K562 (cell line): ENCODE results near the gene PUM2. TPM values are rescaled to one million over a fixed set of nuclear protein-coding genes. Genes with fewer than 3 reads are reported as not detected.

Source experiments
- ARNT ChIP-seq, 2 experiments: fragments of 450-650 bp; IDR thresholded peaks; 2 replicates each; pipeline ENCODE4 v1.6.1; 2016; ENCODE audit warnings: mild to moderate bottlenecking in 1 of 2
- CREBBP ChIP-seq: IDR thresholded peaks from one replicate; pipeline ENCODE4 v1.6.1; 2012; ENCODE audit warnings: low read depth, mild to moderate bottlenecking, control low read depth, inconsistent platforms, low read length
- ETV6 ChIP-seq, 3 experiments: fragments of 150-350 bp in 1 of 3; sonication (generic) in 1 of 3; formaldehyde crosslinking in 1 of 3; IDR thresholded peaks; 2 replicates each; pipeline versions ENCODE4 v1.6.1 to v1.8.0; 2014 to 2022; ENCODE audit warnings: borderline replicate concordance in 2 of 3, low read depth in 2 of 3, antibody characterized with exemption in 1 of 3, low read length in 1 of 3, mild to moderate bottlenecking in 1 of 3, missing genetic modification reagents in 1 of 3
- HNRNPLL ChIP-seq: fragments of 200-400 bp; formaldehyde crosslinking; IDR thresholded peaks from 2 replicates; pipeline ENCODE4 v1.6.1; 2017; ENCODE audit warnings: low read length, low read depth, mild to moderate bottlenecking; ENCODE audit not compliant: poor library complexity, severe bottlenecking
- KDM2B ChIP-seq: fragments of 250-450 bp; sonication (Bioruptor Pico); IDR thresholded peaks from 2 replicates; pipeline ENCODE4 v1.8.0; 2021; ENCODE audit warnings: mild to moderate bottlenecking, moderate library complexity
- MED1 ChIP-seq: sonication (generic); formaldehyde crosslinking; IDR thresholded peaks from 2 replicates; pipeline ENCODE4 v1.8.1; 2023; ENCODE audit warnings: missing genetic modification reagents, borderline replicate concordance
- MTA2 ChIP-seq: fragments of 450-650 bp; IDR thresholded peaks from 2 replicates; pipeline ENCODE4 v1.6.1; 2016; ENCODE audit warnings: low read depth
- NFIC ChIP-seq: fragments of 450-650 bp; IDR thresholded peaks from 2 replicates; pipeline ENCODE4 v1.6.1; 2017; ENCODE audit warnings: mild to moderate bottlenecking, inconsistent platforms
- NR2C2 ChIP-seq, 2 experiments: fragments of 200-800 bp in 1 of 2; sonication (Bioruptor generic) in 1 of 2; sonication (generic) in 1 of 2; formaldehyde crosslinking in 1 of 2; IDR thresholded peaks; 2 replicates each; pipeline versions ENCODE4 v1.6.1 to v1.8.0; 2016 to 2022; ENCODE audit warnings: mild to moderate bottlenecking in 1 of 2, missing compliant biosample characterization in 1 of 2, missing genetic modification characterization in 1 of 2, missing genetic modification reagents in 1 of 2
- PHF21A ChIP-seq: fragments of 450-650 bp; IDR thresholded peaks from 2 replicates; pipeline ENCODE4 v1.6.1; 2017; ENCODE audit warnings: low read depth, borderline replicate concordance
- RAD21 ChIP-seq, 2 experiments: fragments of 250-450 bp in 1 of 2; fragments of 450-650 bp in 1 of 2; sonication (Bioruptor Pico) in 1 of 2; formaldehyde crosslinking in 1 of 2; IDR thresholded peaks in 1 of 2; conservative IDR thresholded peaks in 1 of 2; 2 replicates each; pipeline versions ENCODE4 v1.4.0 to v1.8.0; 2020 to 2022; ENCODE audit warnings: mild to moderate bottlenecking in 2 of 2, moderate library complexity in 1 of 2
- RBM22 ChIP-seq: fragments of 200-400 bp; formaldehyde crosslinking; IDR thresholded peaks from 2 replicates; pipeline ENCODE4 v1.6.1; 2018; ENCODE audit warnings: low read length, low read depth; ENCODE audit not compliant: poor library complexity, severe bottlenecking
- RNF219 ChIP-seq: fragments of 250-450 bp; sonication (Bioruptor Pico); IDR thresholded peaks from 2 replicates; pipeline ENCODE4 v1.5.0; 2022; ENCODE audit warnings: mild to moderate bottlenecking
- RUNX1 ChIP-seq: sonication (generic); IDR thresholded peaks from 2 replicates; pipeline ENCODE4 v1.6.1; 2016; ENCODE audit warnings: antibody characterized with exemption, low read depth
- SMAD4 ChIP-seq: fragments of 250-450 bp; sonication (Bioruptor Pico); conservative IDR thresholded peaks from 2 replicates; pipeline ENCODE4 v1.8.0; 2021; ENCODE audit warnings: inconsistent platforms, mild to moderate bottlenecking, moderate library complexity
- SREBF1 ChIP-seq: fragments of 150-350 bp; IDR thresholded peaks from 2 replicates; pipeline ENCODE4 v1.6.1; 2014; ENCODE audit warnings: antibody characterized with exemption, low read depth, low read length, borderline replicate concordance
- STAT6 ChIP-seq: sonication (generic); formaldehyde crosslinking; IDR thresholded peaks from 2 replicates; pipeline ENCODE4 v1.8.1; 2023; ENCODE audit warnings: mild to moderate bottlenecking, missing genetic modification reagents
- TRIM25 ChIP-seq: fragments of 450-650 bp; IDR thresholded peaks from 2 replicates; pipeline ENCODE4 v1.7.0; 2016; ENCODE audit warnings: borderline replicate concordance
- WHSC1 ChIP-seq: IDR thresholded peaks from one replicate; pipeline ENCODE4 v1.6.1; 2012; ENCODE audit warnings: low read length, control low read depth, inconsistent platforms
- ZNF146 ChIP-seq: IDR thresholded peaks from one replicate; pipeline ENCODE4 v1.6.1; 2018; ENCODE audit warnings: missing compliant biosample characterization; ENCODE audit not compliant: unreplicated experiment
- ZNF668 ChIP-seq: fragments of 250-450 bp; sonication (Bioruptor Pico); IDR thresholded peaks from 2 replicates; pipeline ENCODE4 v1.8.0; 2022; ENCODE audit warnings: mild to moderate bottlenecking, inconsistent platforms
- ZZZ3 ChIP-seq: fragments of 450-650 bp; IDR thresholded peaks from 2 replicates; pipeline ENCODE4 v1.6.1; 2016; ENCODE audit warnings: antibody characterized with exemption, mild to moderate bottlenecking, moderate library complexity
- polyA plus RNA-seq, 8 experiments: library from polyadenylated mRNA; depleted of rRNA in 4 of 8; stranded (reverse) in 5 of 8; unstranded in 3 of 8; fragments of >200 nt; fragmentation: Nextera tagmentation in 2 of 8; fragmentation: Illumina TruSeq in 1 of 8; extraction: Ambion mirVana in 2 of 8; extraction: Trizol in 1 of 8; gene quantifications; 2 replicates each; pipeline versions ENCODE4 v1.2.1 to v1.2.3, GENCODE V29; 2011 to 2014; ENCODE audit warnings: inconsistent platforms in 1 of 8, missing spikeins in 1 of 8
- total RNA-seq, 7 experiments: library from RNA; depleted of rRNA in 6 of 7; stranded (reverse); fragments of >200 nt in 6 of 7; fragmentation: Illumina TruSeq in 2 of 7; extraction: Trizol in 2 of 7; gene quantifications; 2 replicates each; pipeline versions ENCODE4 v1.2.1 to v1.2.3, GENCODE V29; 2011 to 2021; ENCODE audit warnings: low replicate concordance in 1 of 7

PUM2 gene
- total and polyA plus RNA-seq, 9 of the 15 experiments (the other 6 are each of a cell fraction or from before 2014, with no cell fraction given), result 13.4 to 61.9 (median 28.3) TPM

- TF ChIP-seq PHF21A (no peak), SREBF1 (no peak), MED1 (CRISPR knock-in tag) (no peak), ARNT (IDR thresholded peaks at IDR 0.05) (no peak), ZZZ3 (no peak), CREBBP (no peak), ZNF146 (CRISPR knock-in tag) (no peak), RNF219 (CRISPR knock-in tag) (no peak), HNRNPLL (no peak), KDM2B (no peak), RBM22 (no peak), NR2C2 (CRISPR knock-in tag; IDR thresholded peaks at IDR 0.05) (no peak), NR2C2 (tag; IDR thresholded peaks at IDR 0.05) (no peak), ZNF668 (CRISPR knock-in tag) (no peak), STAT6 (CRISPR knock-in tag) (no peak), MTA2 (no peak; the same call in 1 of the 2 replicates), SMAD4 (0 out of 2 replicates have a peak, but pooled peaks have one; percentile 50), NFIC (peak; percentile 57; the same call in 1 of the 2 replicates), TRIM25 (no peak), WHSC1 (no peak), ETV6 (IDR thresholded peaks at IDR 0.05; ENCODE audit: borderline replicate concordance in 1 of 2, low read depth in 2 of 2, low read length in 1 of 2) (no peak), ETV6 (CRISPR knock-in tag; IDR thresholded peaks at IDR 0.05; ENCODE audit: borderline replicate concordance) (no peak), RAD21 (CRISPR knock-in tag; conservative IDR thresholded peaks at IDR 0.05 in 1 of 2, IDR thresholded peaks at IDR 0.05 in 1 of 2) (no peak), RUNX1 (no peak)
These were observed 2.1 kb downstream of the PUM2 start (continued) for GRCh38 chr2:20348542-20348941.
